RWPE1 (cell line): Measurements from ENCODE around the gene TEX12.
A peak's percentile ranks its signal among the peaks of the same experiment; 100 is the strongest.

ENCODE experiments used
- CTCF ChIA-PET: fragments of 350-600 bp; sonication (Branson Sonifier 250); formaldehyde crosslinking; extraction: SDS; loops from one replicate; lab custom pipeline; 2021; lab: Yijun Ruan, JAX
- POLR2A ChIA-PET: fragments of 400-600 bp; formaldehyde crosslinking; extraction: SDS; loops from one replicate; lab custom pipeline; 2020; ENCODE audit warnings: antibody characterized with exemption; ENCODE audit not compliant: low non-redundant PET; lab: Yijun Ruan, JAX
- DNase-seq: peaks from one replicate; pipeline ENCODE4 v3.0.0; 2012; ENCODE audit warnings: low spot score
- H3K27ac ChIP-seq: fragments of 450-650 bp; 2 replicates; pipeline ENCODE4 v1.5.1; 2017
- TF ChIP-seq, protein P1 (sequence below): fragments of 450-650 bp; conservative IDR thresholded peaks from 2 replicates; pipeline ENCODE4 v1.5.1; 2017; ENCODE audit warnings: low read depth, mild to moderate bottlenecking

TEX12 gene

GRCh38 chr11:112129656-112130055 lies 37.5 kb upstream of the TEX12 start:
- TF ChIP-seq, protein P1, sequence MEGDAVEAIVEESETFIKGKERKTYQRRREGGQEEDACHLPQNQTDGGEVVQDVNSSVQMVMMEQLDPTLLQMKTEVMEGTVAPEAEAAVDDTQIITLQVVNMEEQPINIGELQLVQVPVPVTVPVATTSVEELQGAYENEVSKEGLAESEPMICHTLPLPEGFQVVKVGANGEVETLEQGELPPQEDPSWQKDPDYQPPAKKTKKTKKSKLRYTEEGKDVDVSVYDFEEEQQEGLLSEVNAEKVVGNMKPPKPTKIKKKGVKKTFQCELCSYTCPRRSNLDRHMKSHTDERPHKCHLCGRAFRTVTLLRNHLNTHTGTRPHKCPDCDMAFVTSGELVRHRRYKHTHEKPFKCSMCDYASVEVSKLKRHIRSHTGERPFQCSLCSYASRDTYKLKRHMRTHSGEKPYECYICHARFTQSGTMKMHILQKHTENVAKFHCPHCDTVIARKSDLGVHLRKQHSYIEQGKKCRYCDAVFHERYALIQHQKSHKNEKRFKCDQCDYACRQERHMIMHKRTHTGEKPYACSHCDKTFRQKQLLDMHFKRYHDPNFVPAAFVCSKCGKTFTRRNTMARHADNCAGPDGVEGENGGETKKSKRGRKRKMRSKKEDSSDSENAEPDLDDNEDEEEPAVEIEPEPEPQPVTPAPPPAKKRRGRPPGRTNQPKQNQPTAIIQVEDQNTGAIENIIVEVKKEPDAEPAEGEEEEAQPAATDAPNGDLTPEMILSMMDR = no peak
- DNase-seq = no peak
- CTCF ChIA-PET = no interaction called here
- H3K27ac ChIP-seq = peak overlapping the region; percentile 81
- POLR2A ChIA-PET = no interaction called here

GRCh38 chr11:112132737-112133136 lies 34.4 kb upstream of the TEX12 start:
- ChIA-PET CTCF (no interaction called here), POLR2A (no interaction called here)
- TF ChIP-seq, protein P1 = no peak
- no peak for DNase-seq
- H3K27ac ChIP-seq = no peak overlapping the region; the same call in 1 of the 2 replicates

- ChIA-PET POLR2A (no interaction called here), CTCF (no interaction called here)
- H3K27ac ChIP-seq = no peak overlapping the region
- TF ChIP-seq, protein P1 = no peak
- no peak for DNase-seq
Measured at GRCh38 chr11:112134473-112134872, 32.7 kb upstream of the TEX12 start.

GRCh38 chr11:112143597-112143996 lies 23.6 kb upstream of the TEX12 start:
- H3K27ac ChIP-seq = no peak overlapping the region
- CTCF ChIA-PET = no interaction called here
- POLR2A ChIA-PET = no interaction called here
- no peak for DNase-seq
- TF ChIP-seq, protein P1 = no peak

- TF ChIP-seq, protein P1 = no peak
- POLR2A ChIA-PET = no interaction called here
- CTCF ChIA-PET = no interaction called here
- DNase-seq = no peak
- H3K27ac ChIP-seq = no peak overlapping the region
Measured at GRCh38 chr11:112150517-112150916, 16.7 kb upstream of the TEX12 start.

GRCh38 chr11:112156153-112156955 lies 10.8 kb upstream of the TEX12 start:
- TF ChIP-seq, protein P1 = no peak
- ChIA-PET CTCF (interaction anchor here (1.4 to 1.7 kb wide), 2 partner anchors 36 to 124 kb away, joined by 3 to 5 read pairs; no protein-coding TSS in a partner anchor), POLR2A (interaction anchor here (0.6 kb wide), 1 partner anchor 25 kb away, joined by 4 read pairs; no protein-coding TSS in a partner anchor)
- H3K27ac ChIP-seq = peak overlapping the region; percentile 56; the same call in 1 of the 2 replicates
- no peak for DNase-seq
